H9 (cell line): ENCODE results near the gene PNMA8A. TPM values are rescaled to one million over a fixed set of nuclear protein-coding genes. Genes with fewer than 3 reads are reported as not detected.

Source experiments
- DNase-seq: peaks from one replicate; pipeline ENCODE4 v3.0.0-alpha.2; 2017
- H2AFZ ChIP-seq: one replicate; pipeline ENCODE4 v1.6.1; 2013; ENCODE audit warnings: mild to moderate bottlenecking, low read length, control low read depth, moderate library complexity
- H2AK5ac ChIP-seq: 2 replicates; pipeline ENCODE4 v1.6.1; 2013; ENCODE audit warnings: low read length, control low read depth, mixed read lengths; ENCODE audit not compliant: insufficient read length
- H2BK120ac ChIP-seq: one replicate; pipeline ENCODE4 v1.6.1; 2013; ENCODE audit warnings: low read depth, mild to moderate bottlenecking, low read length, control low read depth, inconsistent platforms; ENCODE audit not compliant: poor library complexity, severe bottlenecking
- H2BK12ac ChIP-seq: 2 replicates; pipeline ENCODE4 v1.6.1; 2013; ENCODE audit warnings: low read length, control low read depth, mixed read lengths, low read depth; ENCODE audit not compliant: insufficient read length
- H2BK15ac ChIP-seq: 2 replicates; pipeline ENCODE4 v1.6.1; 2013; ENCODE audit warnings: low read depth, low read length, control low read depth
- H2BK20ac ChIP-seq: one replicate; pipeline ENCODE4 v1.6.1; 2013; ENCODE audit warnings: low read depth, mild to moderate bottlenecking, low read length, control low read depth, inconsistent platforms; ENCODE audit not compliant: poor library complexity, severe bottlenecking
- H2BK5ac ChIP-seq: 2 replicates; pipeline ENCODE4 v1.6.1; 2013; ENCODE audit warnings: low read length, control low read depth, mixed read lengths; ENCODE audit not compliant: insufficient read length
- H3K14ac ChIP-seq: 2 replicates; pipeline ENCODE4 v1.6.1; 2013; ENCODE audit warnings: low read length, control low read depth; ENCODE audit not compliant: insufficient read depth
- H3K18ac ChIP-seq: 2 replicates; pipeline ENCODE4 v1.6.1; 2013; ENCODE audit warnings: low read depth, mild to moderate bottlenecking, mixed read lengths, low read length, control low read depth; ENCODE audit not compliant: insufficient read length
- H3K23ac ChIP-seq: 2 replicates; pipeline ENCODE4 v1.6.1; 2013; ENCODE audit warnings: low read length, control low read depth, mixed read lengths, low read depth; ENCODE audit not compliant: insufficient read length
- H3K23me2 ChIP-seq: 2 replicates; pipeline ENCODE4 v1.6.1; 2013; ENCODE audit warnings: low read depth, mild to moderate bottlenecking, mixed read lengths, low read length, control low read depth; ENCODE audit not compliant: insufficient read length, poor library complexity, severe bottlenecking
- H3K27ac ChIP-seq: 2 replicates; pipeline ENCODE4 v1.5.1; 2013; ENCODE audit warnings: low read length, control low read depth, mixed read lengths, low read depth; ENCODE audit not compliant: insufficient read length
- H3K27me3 ChIP-seq: 2 replicates; pipeline ENCODE4 v1.6.1; 2013; ENCODE audit warnings: low read length, control low read depth, inconsistent platforms; ENCODE audit not compliant: insufficient read depth
- H3K4ac ChIP-seq: 2 replicates; pipeline ENCODE4 v1.6.1; 2013; ENCODE audit warnings: low read depth, mild to moderate bottlenecking, control low read depth, inconsistent platforms, low read length, moderate library complexity
- H3K4me1 ChIP-seq: 2 replicates; pipeline ENCODE4 v1.6.1; 2013; ENCODE audit warnings: low read length, control low read depth, inconsistent platforms; ENCODE audit not compliant: insufficient read depth
- H3K4me2 ChIP-seq: 2 replicates; pipeline ENCODE4 v1.6.1; 2013; ENCODE audit warnings: low read length, control low read depth, mixed read lengths; ENCODE audit not compliant: insufficient read length, insufficient read depth
- H3K56ac ChIP-seq: 2 replicates; pipeline ENCODE4 v1.6.1; 2013; ENCODE audit warnings: low read depth, mild to moderate bottlenecking, mixed read lengths, low read length, control low read depth; ENCODE audit not compliant: insufficient read length
- H3K79me1 ChIP-seq: 2 replicates; pipeline ENCODE4 v1.6.1; 2013; ENCODE audit warnings: low read depth, mild to moderate bottlenecking, moderate library complexity, low read length, control low read depth, inconsistent platforms; ENCODE audit not compliant: insufficient read depth, poor library complexity, severe bottlenecking
- H3K79me2 ChIP-seq: 2 replicates; pipeline ENCODE4 v1.6.1; 2013; ENCODE audit warnings: low read length, control low read depth, inconsistent platforms; ENCODE audit not compliant: insufficient read depth
- H3K9ac ChIP-seq: 2 replicates; pipeline ENCODE4 v1.6.1; 2013; ENCODE audit warnings: low read length, control low read depth, mixed read lengths; ENCODE audit not compliant: insufficient read length; ENCODE audit errors: extremely low read depth
- H3K9me3 ChIP-seq: one replicate; pipeline ENCODE4 v1.6.1; 2013; ENCODE audit warnings: low read depth, low read length, inconsistent platforms; ENCODE audit not compliant: control insufficient read depth
- H3T11ph ChIP-seq: one replicate; pipeline ENCODE4 v1.6.1; 2013; ENCODE audit warnings: mild to moderate bottlenecking, low read length, control low read depth, inconsistent platforms
- H4K20me1 ChIP-seq: one replicate; pipeline ENCODE4 v1.6.1; 2013; ENCODE audit not compliant: control insufficient read depth, insufficient read length, insufficient read depth
- H4K5ac ChIP-seq: 2 replicates; pipeline ENCODE4 v1.6.1; 2013; ENCODE audit warnings: low read depth, mild to moderate bottlenecking, mixed read lengths, low read length, control low read depth; ENCODE audit not compliant: insufficient read length
- H4K8ac ChIP-seq: replicated peaks from 2 replicates; pipeline ENCODE4 v1.6.1; 2013; ENCODE audit warnings: low read length, control low read depth, mixed read lengths, low read depth; ENCODE audit not compliant: insufficient read length
- H4K91ac ChIP-seq: 2 replicates; pipeline ENCODE4 v1.6.1; 2013; ENCODE audit warnings: low read depth, mild to moderate bottlenecking, moderate library complexity, mixed read lengths, low read length, control low read depth; ENCODE audit not compliant: insufficient read length
- H3K27ac Mint-ChIP-seq, 3 experiments: 2 replicates in 2 of 3; 3 replicates in 1 of 3; pipeline ENCODE4 v1.8.0; 2020 to 2021; ENCODE audit warnings: mixed read lengths in 3 of 3, mild to moderate bottlenecking in 1 of 3, moderate library complexity in 1 of 3
- H3K27me3 Mint-ChIP-seq: 2 replicates; pipeline ENCODE4 v1.8.0; 2021; ENCODE audit warnings: low read depth, mild to moderate bottlenecking, moderate library complexity, mixed read lengths
- H3K36me3 Mint-ChIP-seq, 3 experiments: 2 replicates in 2 of 3; 3 replicates in 1 of 3; pipeline ENCODE4 v1.8.0; 2020 to 2021; ENCODE audit warnings: low read depth in 3 of 3, mixed read lengths in 3 of 3; ENCODE audit not compliant: insufficient read depth in 1 of 3
- H3K4me1 Mint-ChIP-seq, 2 experiments: 2 replicates each; pipeline ENCODE4 v1.8.0; 2020; ENCODE audit warnings: mixed read lengths in 2 of 2
- H3K4me3 Mint-ChIP-seq, 2 experiments: 2 replicates in 1 of 2; 3 replicates in 1 of 2; pipeline ENCODE4 v1.8.0; 2020 to 2021; ENCODE audit warnings: mild to moderate bottlenecking in 2 of 2, mixed read lengths in 2 of 2, moderate library complexity in 1 of 2
- H3K9me3 Mint-ChIP-seq, 2 experiments: 2 replicates in 1 of 2; 3 replicates in 1 of 2; pipeline ENCODE4 v1.8.0; 2020; ENCODE audit warnings: mild to moderate bottlenecking in 2 of 2, mixed read lengths in 2 of 2, moderate library complexity in 1 of 2
- CTCF ChIP-seq: fragments of 200-600 bp; sonication (generic); conservative IDR thresholded peaks from 3 replicates; pipeline ENCODE4 v1.8.0; 2021; ENCODE audit warnings: antibody characterized with exemption, mild to moderate bottlenecking
- WGBS: extraction: QIAGEN DNeasy Blood & Tissue Kit; methylation state at CpG from one replicate; pipeline ENCODE4 v1.1.7; 2013; ENCODE audit warnings: missing lambda C conversion rate, low lambda C conversion rate, mixed read lengths; ENCODE audit not compliant: insufficient read length; ENCODE audit errors: extremely low coverage; 5-methylcytosine and 5-hydroxymethylcytosine counted together
- total RNA-seq: library from RNA; stranded (reverse); gene quantifications from 2 replicates; pipeline ENCODE4 v1.2.1, GENCODE V29; 2021

The PNMA8A gene
- total RNA-seq, 1 experiment from 2014 or later: 22.6 TPM

GRCh38 chr19:46451352-46451751, 20.0 kb downstream of the PNMA8A start:
- no CpG with 5 or more reads among the region's 6 CpGs for WGBS
- Histone ChIP-seq H3K27me3 (no peaks in the 10 kb centered on the region), H4K8ac (no peak overlapping the region), H2BK12ac (no peak overlapping the region), H3K23me2 (no peaks in the 10 kb centered on the region), H3K56ac (no peak overlapping the region), H3K4me1 (no peaks in the 10 kb centered on the region), H3K14ac (no peak overlapping the region), H3K4ac (no peak overlapping the region), H3T11ph (no peak overlapping the region), H3K27ac (no peak overlapping the region), H3K9ac (no peak overlapping the region), H4K91ac (no peak overlapping the region), H3K4me2 (no peak overlapping the region), H2BK5ac (no peak overlapping the region), H2AK5ac (no peak overlapping the region), H3K9me3 (no peaks in the 10 kb centered on the region), H3K23ac (no peak overlapping the region), H2AFZ (no peak overlapping the region), H4K5ac (no peak overlapping the region), H3K79me1 (no peaks in the 10 kb centered on the region), H2BK120ac (no peak overlapping the region), H2BK15ac (no peak overlapping the region), H2BK20ac (no peak overlapping the region), H3K18ac (no peak overlapping the region), H3K79me2 (no peaks in the 10 kb centered on the region), H4K20me1 (no peaks in the 10 kb centered on the region)
- Mint-ChIP-seq H3K27me3 (peaks cover 4% of the 10 kb centered on the region), H3K4me3 (no peak overlapping the region), H3K27ac (no peak overlapping the region), H3K4me1 (no peaks in the 10 kb centered on the region), H3K36me3 (no peaks in the 10 kb centered on the region), H3K9me3 (peaks cover 5 to 7% of the 10 kb centered on the region in 2 experiments; a peak in 4 of 5 replicates)
- no peak for DNase-seq
- TF ChIP-seq CTCF: no peak
